H1 (cell line): ENCODE data around the gene FBXL17. TPM values are rescaled to one million over a fixed set of nuclear protein-coding genes. Genes with fewer than 3 reads are reported as not detected.
A peak's percentile ranks its signal among the peaks of the same experiment; 100 is the strongest.

ENCODE experiments used
- CTCF ChIA-PET: fragments of 300-600 bp; sonication (Branson Sonifier 250); formaldehyde crosslinking; loops from one replicate; lab custom pipeline; 2021; ENCODE audit not compliant: partially characterized antibody; lab: Charles Lee
- POLR2A ChIA-PET: fragments of 300-600 bp; sonication (Branson Sonifier 250); formaldehyde crosslinking; loops from one replicate; lab custom pipeline; 2021; ENCODE audit warnings: inconsistent platforms; ENCODE audit not compliant: partially characterized antibody; lab: Charles Lee
- DNase-seq, 2 experiments: peaks; one replicate each; pipeline versions ENCODE4 v3.0.0 to v3.0.0-alpha.2; 2010 to 2022; ENCODE audit warnings: low spot score in 2 of 2, low read depth in 1 of 2, mixed read lengths in 1 of 2
- FAIRE-seq: peaks from 2 replicates; lab custom pipeline; 2011; peaks lifted over from hg19 to GRCh38; lab: Jason Lieb, UNC
- H2AFZ ChIP-seq: 2 replicates; pipeline ENCODE4 v1.8.1; 2012; ENCODE audit warnings: low read length, inconsistent platforms
- H2AK5ac ChIP-seq: 2 replicates; pipeline ENCODE4 v1.6.1; 2013; ENCODE audit warnings: low read depth, low read length
- H2BK120ac ChIP-seq: replicated peaks from 2 replicates; pipeline ENCODE3; 2013; ENCODE audit warnings: low read depth, low read length, inconsistent platforms
- H2BK12ac ChIP-seq: 2 replicates; pipeline ENCODE4 v1.6.1; 2013; ENCODE audit warnings: low read depth, low read length
- H2BK15ac ChIP-seq: 2 replicates; pipeline ENCODE4 v1.6.1; 2013; ENCODE audit warnings: low read length
- H2BK20ac ChIP-seq: 2 replicates; pipeline ENCODE4 v1.6.1; 2013; ENCODE audit warnings: low read length
- H2BK5ac ChIP-seq: 2 replicates; pipeline ENCODE4 v1.6.1; 2013; ENCODE audit warnings: low read depth, low read length
- H3K14ac ChIP-seq: 2 replicates; pipeline ENCODE4 v1.6.1; 2013; ENCODE audit warnings: inconsistent platforms; ENCODE audit not compliant: insufficient read length
- H3K18ac ChIP-seq: 2 replicates; pipeline ENCODE4 v1.6.1; 2013; ENCODE audit warnings: low read length; ENCODE audit errors: extremely low read depth
- H3K23ac ChIP-seq: 2 replicates; pipeline ENCODE4 v1.6.1; 2013; ENCODE audit warnings: inconsistent platforms; ENCODE audit not compliant: insufficient read length
- H3K23me2 ChIP-seq: 2 replicates; pipeline ENCODE4 v1.6.1; 2013; ENCODE audit warnings: low read depth, low read length
- H3K27ac ChIP-seq: 2 replicates; pipeline ENCODE4 v1.6.1; 2011; ENCODE audit warnings: low read depth, low read length, inconsistent platforms
- H3K27me3 ChIP-seq, 4 experiments: replicated peaks in 1 of 4; 1 replicate in 1 of 4; 2 replicates in 3 of 4; pipeline versions ENCODE4 v1.6.1 to v1.8.1; 2011 to 2013; ENCODE audit warnings: low read length in 3 of 4, mild to moderate bottlenecking in 3 of 4, inconsistent platforms in 2 of 4, mixed read lengths in 2 of 4, moderate library complexity in 1 of 4; ENCODE audit not compliant: control insufficient read depth in 3 of 4, insufficient read depth in 3 of 4; ENCODE audit errors: extremely low read depth in 1 of 4
- H3K36me3 ChIP-seq, 4 experiments: 2 replicates each; pipeline versions ENCODE4 v1.6.1 to v1.8.1; 2011 to 2013; ENCODE audit warnings: mild to moderate bottlenecking in 4 of 4, low read length in 3 of 4, moderate library complexity in 2 of 4, control low read depth in 1 of 4, inconsistent platforms in 1 of 4; ENCODE audit not compliant: insufficient read depth in 4 of 4, control insufficient read depth in 2 of 4
- H3K4ac ChIP-seq: replicated peaks from 2 replicates; pipeline ENCODE3; 2013; ENCODE audit warnings: low read length, low read depth, mixed read lengths, inconsistent platforms; ENCODE audit not compliant: insufficient read length
- H3K4me1 ChIP-seq, 4 experiments: replicated peaks in 1 of 4; 1 replicate in 1 of 4; 2 replicates in 3 of 4; pipeline versions ENCODE4 v1.6.1 to v1.8.1; 2011 to 2013; ENCODE audit warnings: low read length in 3 of 4, inconsistent platforms in 2 of 4, mixed read lengths in 1 of 4; ENCODE audit not compliant: insufficient read depth in 4 of 4, control insufficient read depth in 3 of 4
- H3K4me2 ChIP-seq, 2 experiments: 2 replicates each; pipeline versions ENCODE4 v1.6.1 to v1.8.1; 2011 to 2013; ENCODE audit warnings: low read depth in 2 of 2, low read length in 2 of 2, control low read depth in 1 of 2, inconsistent platforms in 1 of 2, mild to moderate bottlenecking in 1 of 2; ENCODE audit not compliant: insufficient read depth in 1 of 2
- H3K4me3 ChIP-seq, 4 experiments: fragments of 200-600, 300-600 bp in 1 of 4; sonication (generic), shearing (Covaris generic), sonication (Bioruptor Twin) in 1 of 4; 2 replicates each; pipeline versions ENCODE4 v1.5.1 to v1.8.1; 2011 to 2016; ENCODE audit warnings: low read length in 4 of 4, low read depth in 3 of 4, control low read depth in 2 of 4, inconsistent platforms in 2 of 4, mild to moderate bottlenecking in 2 of 4, mixed read lengths in 1 of 4, moderate library complexity in 1 of 4; ENCODE audit not compliant: insufficient read depth in 2 of 4; ENCODE audit errors: extremely low read depth in 1 of 4
- H3K56ac ChIP-seq: replicated peaks from 2 replicates; pipeline ENCODE3; 2013; ENCODE audit warnings: low read depth, mild to moderate bottlenecking, mixed read lengths, low read length, inconsistent platforms; ENCODE audit not compliant: insufficient read length
- H3K79me1 ChIP-seq: 2 replicates; pipeline ENCODE4 v1.6.1; 2013; ENCODE audit warnings: low read depth, low read length, control low read depth
- H3K79me2 ChIP-seq, 2 experiments: 2 replicates each; pipeline versions ENCODE4 v1.6.1 to v1.8.1; 2012 to 2013; ENCODE audit warnings: low read length in 2 of 2, mild to moderate bottlenecking in 2 of 2, inconsistent platforms in 1 of 2; ENCODE audit not compliant: insufficient read depth in 2 of 2, control insufficient read depth in 1 of 2
- H3K9ac ChIP-seq, 4 experiments: replicated peaks in 1 of 4; 1 replicate in 1 of 4; 2 replicates in 3 of 4; pipeline versions ENCODE4 v1.6.1 to v1.8.1; 2011 to 2013; ENCODE audit warnings: low read depth in 3 of 4, low read length in 3 of 4, control low read depth in 2 of 4, mild to moderate bottlenecking in 2 of 4, moderate library complexity in 2 of 4, inconsistent platforms in 1 of 4; ENCODE audit errors: extremely low read depth in 1 of 4
- H3K9me3 ChIP-seq, 2 experiments: 2 replicates each; pipeline versions ENCODE4 v1.6.1 to v1.8.1; 2012 to 2013; ENCODE audit warnings: mild to moderate bottlenecking in 2 of 2, moderate library complexity in 2 of 2, control low read depth in 1 of 2, inconsistent platforms in 1 of 2, low read depth in 1 of 2, low read length in 1 of 2, mixed read lengths in 1 of 2; ENCODE audit not compliant: insufficient read depth in 2 of 2
- H4K20me1 ChIP-seq, 2 experiments: replicated peaks in 1 of 2; 2 replicates each; pipeline versions ENCODE3 to v1.8.1; 2011 to 2013; ENCODE audit warnings: inconsistent platforms in 2 of 2, low read length in 2 of 2, mild to moderate bottlenecking in 1 of 2; ENCODE audit not compliant: insufficient read depth in 2 of 2, control insufficient read depth in 1 of 2
- H4K5ac ChIP-seq: 2 replicates; pipeline ENCODE4 v1.6.1; 2013; ENCODE audit warnings: low read length, low read depth, mixed read lengths, inconsistent platforms; ENCODE audit not compliant: insufficient read length
- H4K8ac ChIP-seq: 2 replicates; pipeline ENCODE4 v1.8.0; 2013; ENCODE audit warnings: mild to moderate bottlenecking, moderate library complexity, low read length, inconsistent platforms; ENCODE audit not compliant: insufficient read depth; ENCODE audit errors: extremely low read depth
- H4K91ac ChIP-seq: replicated peaks from 2 replicates; pipeline ENCODE3; 2013; ENCODE audit warnings: low read length, mixed read lengths, inconsistent platforms; ENCODE audit not compliant: insufficient read length
- CEBPB ChIP-seq: IDR thresholded peaks from 2 replicates; pipeline ENCODE4 v1.6.1; 2012; ENCODE audit warnings: low read depth, low read length
- USF2 ChIP-seq: IDR thresholded peaks from 2 replicates; pipeline ENCODE4 v1.6.1; 2011; ENCODE audit warnings: low read length, improper control_type of control experiment
- WGBS, 2 experiments: shearing (Covaris generic) in 1 of 2; methylation state at CpG; one replicate each; pipeline versions ENCODE4 v1.1.6 to v1.1.7; 2013 to 2015; ENCODE audit warnings: low lambda C conversion rate in 2 of 2, mixed read lengths in 2 of 2, inconsistent platforms in 1 of 2, low coverage in 1 of 2, missing lambda C conversion rate in 1 of 2; ENCODE audit not compliant: insufficient replicate concordance in 2 of 2, insufficient coverage in 1 of 2, insufficient read length in 1 of 2; ENCODE audit errors: extremely low coverage in 1 of 2, missing lambda C conversion rate in 1 of 2; 5-methylcytosine and 5-hydroxymethylcytosine counted together
- polyA plus RNA-seq, 7 experiments: library from polyadenylated mRNA; depleted of rRNA in 3 of 7; stranded (reverse) in 5 of 7; unstranded in 2 of 7; fragments of >200 nt in 5 of 7; fragments of 200-250 nt in 2 of 7; gene quantifications; 1 replicate in 5 of 7; 2 replicates in 1 of 7; 4 replicates in 1 of 7; pipeline versions ENCODE4 v1.2.1 to v1.2.3, GENCODE V29; 2011 to 2013; ENCODE audit warnings: missing spikeins in 2 of 7, mixed read lengths in 2 of 7
- total RNA-seq: library from RNA; stranded (reverse); fragmentation: NEBNext Ultra II Directional; extraction: Animal tissue kit (Norgen Biotek cat#: 25700); gene quantifications from 2 replicates; pipeline ENCODE4 v1.2.1, GENCODE V29; 2021

FBXL17 gene
- total and polyA plus RNA-seq, 2 of the 8 experiments (the other 6 are each of a cell fraction or from before 2014, with no cell fraction given), result 0.35 to 4.3 TPM

- H3K14ac ChIP-seq, result no peak overlapping the region
- H4K5ac ChIP-seq, result no peak overlapping the region
- H3K18ac ChIP-seq, result no peak overlapping the region
- H3K9ac ChIP-seq, result no peak overlapping the region
- no peak overlapping the region for H3K4me2 ChIP-seq
- peak; percentile 76; the same call in 1 of the 2 replicates for TF ChIP-seq CEBPB
- TF ChIP-seq USF2, result no peak
- H3K27ac ChIP-seq, result no peak overlapping the region
- no peak overlapping the region for H2BK12ac ChIP-seq
- no peak for FAIRE-seq
- H3K23me2 ChIP-seq, result no peaks in the 10 kb centered on the region
- H3K23ac ChIP-seq, result no peak overlapping the region
- H3K9me3 ChIP-seq, result no peaks in the 10 kb centered on the region
- no peak overlapping the region for H2BK120ac ChIP-seq
- no peaks in the 10 kb centered on the region for H4K20me1 ChIP-seq
- H3K79me1 ChIP-seq, result no peaks in the 10 kb centered on the region
- no peak overlapping the region for H2AFZ ChIP-seq
- no peaks in the 10 kb centered on the region for H3K27me3 ChIP-seq
- no peak overlapping the region for H2BK5ac ChIP-seq
- H3K79me2 ChIP-seq, result no peaks in the 10 kb centered on the region
- H4K91ac ChIP-seq, result no peak overlapping the region
- no peak overlapping the region for H2AK5ac ChIP-seq
- H4K8ac ChIP-seq, result no peak overlapping the region
- H3K4me1 ChIP-seq, result no peaks in the 10 kb centered on the region
- DNase-seq, result no peak
- no peak overlapping the region for H2BK15ac ChIP-seq
- CTCF ChIA-PET, result interaction anchor here (1.0 to 1.4 kb wide), 2 partner anchors 11 to 40 kb away, joined by 3 to 4 read pairs; no protein-coding TSS in a partner anchor
- H3K4ac ChIP-seq, result no peak overlapping the region
- H3K36me3 ChIP-seq, result no peaks in the 10 kb centered on the region
- H3K56ac ChIP-seq, result no peak overlapping the region
- no peak overlapping the region for H3K4me3 ChIP-seq
- POLR2A ChIA-PET, result no interaction called here
- 90% methylated on average over 4 of the region's 4 CpGs; no CpG with 5 or more reads in 1 of the 2 experiments for WGBS, 2 experiments
- H2BK20ac ChIP-seq, result no peak overlapping the region
Measured at GRCh38 chr5:107893642-107894041, 488.3 kb downstream of the FBXL17 start.
